ENCODE data around the gene MRPL38.

MRPL38 gene

GRCh38 chr17:75878174-75878998, 26.3 kb downstream of the MRPL38 start, which contains the start of gene TRIM47:
TSS of gene TRIM47 (minus strand) at chr17:75878581. CDS start at chr17:75878548, 33 bp downstream.
- H3K79me2 ChIP-seq (ENCODE audit: control insufficient read depth, insufficient read depth, low read length), result no peaks in the 10 kb centered on the region
- H3K4me1 ChIP-seq (ENCODE audit: control insufficient read depth, low read depth, low read length), result no peaks in the 10 kb centered on the region
- H3K23ac ChIP-seq (ENCODE audit: low read length), result no peak within 1 kb of the TSS
- no peak within 1 kb of the TSS for H4K8ac ChIP-seq (ENCODE audit: low read depth, low read length)
- H3K18ac ChIP-seq (ENCODE audit: low read length), result no peak within 1 kb of the TSS
- no peak within 1 kb of the TSS for H2BK15ac ChIP-seq (replicated peaks; ENCODE audit: low read depth)
- H3K27me3 ChIP-seq (ENCODE audit: insufficient read depth, low read length, poor library complexity), result no peaks in the 10 kb centered on the region
- H3K4ac ChIP-seq (ENCODE audit: low read depth, low read length), result no peak within 1 kb of the TSS
- H3K4me2 ChIP-seq (ENCODE audit: low read length), result peak within 1 kb of the TSS; percentile 80
- H3K79me1 ChIP-seq (ENCODE audit: low read length), result no peaks in the 10 kb centered on the region
- no peak within 1 kb of the TSS for H2BK5ac ChIP-seq (ENCODE audit: low read length)
- H3K9ac ChIP-seq (ENCODE audit: low read length), result peak within 1 kb of the TSS; percentile 58
- peak within 1 kb of the TSS; percentile 83 for H3K56ac ChIP-seq (ENCODE audit: low read length)
- H2BK120ac ChIP-seq (ENCODE audit: low read depth, low read length), result no peak within 1 kb of the TSS
- H3K27ac ChIP-seq (ENCODE audit: low read depth, low read length), result no peak within 1 kb of the TSS
- DNase-seq, result peak; percentile 77
- H3K4me3 ChIP-seq (ENCODE audit: low read length), result peak within 1 kb of the TSS; percentile 12
- no peaks in the 10 kb centered on the region for H3K36me3 ChIP-seq (ENCODE audit: control insufficient read depth, insufficient read depth, low read length)
- no peak within 1 kb of the TSS for H2AK5ac ChIP-seq (ENCODE audit: low read length)
- no peak within 1 kb of the TSS for H4K5ac ChIP-seq (ENCODE audit: low read length)
- WGBS (ENCODE audit: extremely low coverage, insufficient coverage, low lambda C conversion rate), result no CpG with 5 or more reads among the region's 87 CpGs

DNA sequence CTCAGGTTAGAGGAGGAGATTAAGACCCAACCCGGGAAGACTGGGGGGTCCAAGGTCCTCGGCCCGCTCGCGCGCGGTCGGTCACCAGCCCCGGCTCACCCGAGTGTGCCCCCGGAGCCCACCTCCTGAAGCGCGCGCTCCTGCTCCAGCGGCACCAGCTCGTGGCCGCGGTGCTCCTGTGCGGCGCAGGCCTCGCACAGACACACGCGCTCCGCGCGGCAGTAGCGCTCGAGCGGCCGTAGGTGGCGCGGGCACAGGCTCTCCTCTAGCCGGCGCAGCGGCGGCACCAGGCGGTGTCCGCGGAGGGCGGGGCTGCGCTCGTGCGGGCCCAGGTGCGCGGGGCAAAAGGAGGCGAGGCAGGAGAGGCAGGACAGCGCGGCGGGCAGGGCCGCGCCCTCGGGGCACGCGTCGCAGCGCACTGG, 26.9 kb downstream of the MRPL38 start:
- no peak overlapping the region for H2AK5ac ChIP-seq (ENCODE audit: low read length)
- no peaks in the 10 kb centered on the region for H3K36me3 ChIP-seq (ENCODE audit: control insufficient read depth, insufficient read depth, low read length)
- H2BK120ac ChIP-seq (ENCODE audit: low read depth, low read length), result no peak overlapping the region
- peak; percentile 85 for DNase-seq
- H4K8ac ChIP-seq (ENCODE audit: low read depth, low read length), result no peak overlapping the region
- H3K4me2 ChIP-seq (ENCODE audit: low read length), result peak overlapping the region; percentile 80
- H3K56ac ChIP-seq (ENCODE audit: low read length), result peak overlapping the region; percentile 83
- H3K4ac ChIP-seq (ENCODE audit: low read depth, low read length), result no peak overlapping the region
- H4K5ac ChIP-seq (ENCODE audit: low read length), result no peak overlapping the region
- H3K79me1 ChIP-seq (ENCODE audit: low read length), result no peaks in the 10 kb centered on the region
- peak overlapping the region; percentile 12 for H3K4me3 ChIP-seq (ENCODE audit: low read length)
- H3K4me1 ChIP-seq (ENCODE audit: control insufficient read depth, low read depth, low read length), result no peaks in the 10 kb centered on the region
- peak overlapping the region; percentile 58 for H3K9ac ChIP-seq (ENCODE audit: low read length)
- H2BK5ac ChIP-seq (ENCODE audit: low read length), result no peak overlapping the region
- no peak overlapping the region for H2BK15ac ChIP-seq (replicated peaks; ENCODE audit: low read depth)
- H3K27ac ChIP-seq (ENCODE audit: low read depth, low read length), result no peak overlapping the region
- H3K18ac ChIP-seq (ENCODE audit: low read length), result no peak overlapping the region
- H3K27me3 ChIP-seq (ENCODE audit: insufficient read depth, low read length, poor library complexity), result no peaks in the 10 kb centered on the region
- WGBS (ENCODE audit: extremely low coverage, insufficient coverage, low lambda C conversion rate), result no CpG with 5 or more reads among the region's 56 CpGs
- H3K23ac ChIP-seq (ENCODE audit: low read length), result no peak overlapping the region
- no peaks in the 10 kb centered on the region for H3K79me2 ChIP-seq (ENCODE audit: control insufficient read depth, insufficient read depth, low read length)

GRCh38 chr17:75876938-75877751, 27.5 kb downstream of the MRPL38 start:
- Histone ChIP-seq H2AK5ac (ENCODE audit: low read length) (no peak overlapping the region), H3K18ac (ENCODE audit: low read length) (no peak overlapping the region), H3K79me1 (ENCODE audit: low read length) (no peaks in the 10 kb centered on the region), H3K4me1 (ENCODE audit: control insufficient read depth, low read depth, low read length) (no peaks in the 10 kb centered on the region), H3K56ac (ENCODE audit: low read length) (peak overlapping the region; percentile 83), H3K4me2 (ENCODE audit: low read length) (peak overlapping the region; percentile 80), H3K27me3 (ENCODE audit: insufficient read depth, low read length, poor library complexity) (no peaks in the 10 kb centered on the region), H3K23ac (ENCODE audit: low read length) (no peak overlapping the region), H3K4ac (ENCODE audit: low read depth, low read length) (no peak overlapping the region), H3K4me3 (ENCODE audit: low read length) (peak overlapping the region; percentile 12), H3K36me3 (ENCODE audit: control insufficient read depth, insufficient read depth, low read length) (no peaks in the 10 kb centered on the region), H2BK5ac (ENCODE audit: low read length) (no peak overlapping the region), H3K79me2 (ENCODE audit: control insufficient read depth, insufficient read depth, low read length) (no peaks in the 10 kb centered on the region), H2BK120ac (ENCODE audit: low read depth, low read length) (no peak overlapping the region), H4K8ac (ENCODE audit: low read depth, low read length) (no peak overlapping the region), H2BK15ac (replicated peaks; ENCODE audit: low read depth) (no peak overlapping the region), H3K27ac (ENCODE audit: low read depth, low read length) (no peak overlapping the region), H4K5ac (ENCODE audit: low read length) (no peak overlapping the region), H3K9ac (ENCODE audit: low read length) (peak overlapping the region; percentile 58)
- no CpG with 5 or more reads among the region's 41 CpGs for WGBS (ENCODE audit: extremely low coverage, insufficient coverage, low lambda C conversion rate)
- DNase-seq, result peak; percentile 44

- Histone ChIP-seq H3K79me1 (ENCODE audit: low read length) (no peaks in the 10 kb centered on the region), H3K27me3 (ENCODE audit: insufficient read depth, low read length, poor library complexity) (no peaks in the 10 kb centered on the region), H4K5ac (ENCODE audit: low read length) (no peak overlapping the region), H3K18ac (ENCODE audit: low read length) (no peak overlapping the region), H2BK15ac (replicated peaks; ENCODE audit: low read depth) (no peak overlapping the region), H2BK5ac (ENCODE audit: low read length) (no peak overlapping the region), H3K4me2 (ENCODE audit: low read length) (no peak overlapping the region), H4K8ac (ENCODE audit: low read depth, low read length) (no peak overlapping the region), H3K4ac (ENCODE audit: low read depth, low read length) (no peak overlapping the region), H3K36me3 (ENCODE audit: control insufficient read depth, insufficient read depth, low read length) (no peaks in the 10 kb centered on the region), H3K56ac (ENCODE audit: low read length) (peak overlapping the region; percentile 1), H3K27ac (ENCODE audit: low read depth, low read length) (no peak overlapping the region), H3K79me2 (ENCODE audit: control insufficient read depth, insufficient read depth, low read length) (no peaks in the 10 kb centered on the region), H2BK120ac (ENCODE audit: low read depth, low read length) (no peak overlapping the region), H2AK5ac (ENCODE audit: low read length) (no peak overlapping the region), H3K23ac (ENCODE audit: low read length) (no peak overlapping the region), H3K9ac (ENCODE audit: low read length) (no peak overlapping the region), H3K4me1 (ENCODE audit: control insufficient read depth, low read depth, low read length) (no peaks in the 10 kb centered on the region), H3K4me3 (ENCODE audit: low read length) (no peak overlapping the region)
- no CpG with 5 or more reads among the region's 26 CpGs for WGBS (ENCODE audit: extremely low coverage, insufficient coverage, low lambda C conversion rate)
- peak; percentile 74 for DNase-seq
Measured at GRCh38 chr17:75876190-75876937, 28.3 kb downstream of the MRPL38 start.

DNA sequence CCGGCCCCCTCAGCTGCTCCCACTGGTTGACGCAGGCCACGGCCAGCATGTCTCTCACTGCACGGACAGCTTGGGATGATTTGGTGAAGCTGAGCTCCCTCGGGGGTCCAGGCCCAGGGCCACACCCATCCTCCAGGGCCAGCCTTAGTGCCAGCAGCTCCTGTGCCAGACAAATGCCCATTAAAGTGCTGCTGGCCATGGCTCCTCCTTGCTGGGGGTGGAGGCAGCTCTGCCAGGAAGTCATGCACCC, 28.8 kb downstream of the MRPL38 start:
- Histone ChIP-seq H2AK5ac (ENCODE audit: low read length) (no peak overlapping the region), H2BK120ac (ENCODE audit: low read depth, low read length) (no peak overlapping the region), H3K79me2 (ENCODE audit: control insufficient read depth, insufficient read depth, low read length) (no peaks in the 10 kb centered on the region), H4K8ac (ENCODE audit: low read depth, low read length) (no peak overlapping the region), H4K5ac (ENCODE audit: low read length) (no peak overlapping the region), H3K18ac (ENCODE audit: low read length) (no peak overlapping the region), H2BK5ac (ENCODE audit: low read length) (no peak overlapping the region), H3K27ac (ENCODE audit: low read depth, low read length) (no peak overlapping the region), H3K56ac (ENCODE audit: low read length) (no peak overlapping the region), H3K79me1 (ENCODE audit: low read length) (no peaks in the 10 kb centered on the region), H3K9ac (ENCODE audit: low read length) (no peak overlapping the region), H3K23ac (ENCODE audit: low read length) (no peak overlapping the region), H3K27me3 (ENCODE audit: insufficient read depth, low read length, poor library complexity) (no peaks in the 10 kb centered on the region), H3K4ac (ENCODE audit: low read depth, low read length) (no peak overlapping the region), H3K4me2 (ENCODE audit: low read length) (no peak overlapping the region), H2BK15ac (replicated peaks; ENCODE audit: low read depth) (no peak overlapping the region), H3K4me3 (ENCODE audit: low read length) (no peak overlapping the region), H3K4me1 (ENCODE audit: control insufficient read depth, low read depth, low read length) (no peaks in the 10 kb centered on the region), H3K36me3 (ENCODE audit: control insufficient read depth, insufficient read depth, low read length) (no peaks in the 10 kb centered on the region)
- DNase-seq, result no peak
- no CpG with 5 or more reads among the region's 5 CpGs for WGBS (ENCODE audit: extremely low coverage, insufficient coverage, low lambda C conversion rate)
